Stimulated activated CD4-positive, alpha-beta T cell treated with anti-CD3 and anti-CD28 coated beads, TNF-alpha, amount 100 ng/mL, for 1 hour (primary cell): Measurements from ENCODE around the gene ADCY5.

Source experiments
- DNase-seq, 3 donors: peaks; one replicate each; pipeline ENCODE4 v3.0.0-alpha.2; 2020; ENCODE audit warnings: low read depth in 3 of 3, low spot score in 1 of 3

ADCY5 gene

GRCh38 chr3:123371426-123371825 lies 77.5 kb downstream of the ADCY5 start:
- DNase-seq = no peak

DNA sequence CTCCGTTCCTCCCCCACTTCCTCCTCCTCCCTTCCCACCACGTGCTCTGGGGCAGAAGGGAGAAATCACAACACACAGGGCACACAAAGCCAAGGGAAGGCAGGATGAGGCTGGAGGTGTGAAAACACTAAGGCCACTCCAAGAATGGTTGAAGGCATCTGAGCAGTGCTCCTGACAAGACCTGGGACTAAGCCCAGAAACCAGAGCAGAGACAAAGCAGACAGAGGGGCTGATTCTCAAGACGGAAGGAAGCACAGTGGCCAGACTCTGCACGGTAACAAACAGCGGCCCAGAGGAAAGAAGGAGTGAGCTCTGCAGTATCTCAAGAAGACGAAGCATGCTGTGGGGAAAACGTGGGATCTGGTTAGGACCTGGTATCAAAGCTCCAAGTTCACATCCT lies 78.1 kb downstream of the ADCY5 start:
- no peak for DNase-seq

GRCh38 chr3:123369085-123369484 lies 79.8 kb downstream of the ADCY5 start:
- no peak for DNase-seq

GRCh38 chr3:123367467-123368154 lies 81.3 kb downstream of the ADCY5 start:
- no peak for DNase-seq

DNA sequence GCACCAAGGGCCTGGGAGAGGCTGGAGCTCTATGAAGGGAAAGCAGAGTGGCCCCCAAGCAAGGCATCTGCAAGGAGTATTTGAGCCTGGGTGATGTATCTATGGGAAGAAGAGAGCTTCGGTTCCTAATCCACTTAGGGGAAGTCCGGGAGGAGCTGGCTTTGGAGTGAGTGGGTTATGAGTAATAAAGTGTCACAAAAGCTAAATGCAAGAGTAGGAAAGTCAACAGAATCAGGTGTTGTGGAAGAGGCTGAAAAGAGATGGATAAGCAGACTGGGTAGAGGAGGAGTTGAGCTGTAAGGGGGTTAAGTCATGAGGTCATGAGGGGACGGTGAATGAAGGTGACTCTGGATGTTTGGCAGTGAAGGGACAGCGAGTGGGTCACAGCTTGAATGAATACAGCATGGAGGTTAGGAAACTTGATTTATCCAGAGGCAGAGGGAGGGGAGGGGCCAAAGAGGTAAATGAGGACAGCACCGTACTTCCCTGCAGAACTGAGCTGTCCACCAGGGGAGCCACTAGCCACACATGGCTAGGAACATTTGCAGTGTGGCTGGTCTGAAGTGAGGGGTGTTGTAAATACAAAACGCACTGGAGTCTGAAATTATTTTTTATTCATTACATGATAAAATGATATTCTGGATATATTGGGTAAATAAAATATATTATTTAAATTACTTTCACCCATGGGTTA lies 83.3 kb downstream of the ADCY5 start:
- no peak for DNase-seq

DNA sequence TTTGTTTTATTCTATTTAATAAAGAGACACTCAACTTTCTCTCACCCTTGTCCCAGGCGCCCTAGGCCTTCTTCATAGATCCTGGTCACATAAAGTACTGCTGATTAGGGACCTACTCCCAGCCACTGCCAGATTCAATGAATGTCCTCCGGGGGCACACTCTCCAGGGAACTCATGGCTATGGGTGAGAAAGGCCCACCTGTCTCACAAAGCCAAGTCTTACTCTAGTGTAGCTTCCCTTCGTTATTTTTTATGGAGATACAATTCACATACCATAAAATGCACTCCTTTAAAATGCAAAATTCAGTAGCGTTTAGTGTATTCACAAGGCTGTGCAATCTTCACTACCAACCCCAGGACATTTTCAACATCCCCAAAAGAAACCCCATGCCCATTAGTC lies 87.8 kb downstream of the ADCY5 start:
- DNase-seq = no peak

GRCh38 chr3:123357275-123357674 lies 91.6 kb downstream of the ADCY5 start:
- no peak for DNase-seq

- no peak for DNase-seq
Measured at GRCh38 chr3:123353850-123354233, 95.0 kb downstream of the ADCY5 start.

DNA sequence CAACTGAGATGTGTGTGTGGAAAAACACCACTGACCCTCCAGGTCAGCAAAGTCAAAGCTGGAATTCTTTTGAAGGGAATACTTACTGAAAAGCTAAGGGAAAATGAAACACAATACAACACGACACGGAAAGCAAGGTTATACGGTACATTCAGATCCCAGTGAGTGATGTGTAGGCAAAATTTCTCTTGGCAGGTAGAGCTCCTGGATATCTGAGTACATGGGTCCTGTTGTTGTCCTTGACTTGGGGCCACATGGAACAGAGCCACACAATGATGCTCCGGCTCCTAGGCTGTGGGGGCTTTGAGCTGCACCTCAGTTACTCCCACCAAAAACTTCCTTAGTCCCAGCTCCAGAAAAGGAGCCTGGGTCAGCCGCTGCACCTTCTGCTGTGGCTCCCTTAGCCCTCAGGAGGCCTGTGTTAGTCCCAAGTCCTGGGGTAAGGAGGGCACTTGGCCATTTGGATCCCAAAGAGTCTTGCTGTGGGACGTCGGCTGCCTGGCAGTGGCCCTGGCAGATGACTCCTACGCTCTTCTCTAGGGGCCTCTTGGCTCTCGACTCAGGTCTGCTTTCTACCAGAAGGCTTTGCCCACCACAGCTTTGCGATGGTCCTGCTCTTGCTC lies 95.6 kb downstream of the ADCY5 start:
- DNase-seq = no peak

GRCh38 chr3:123352134-123352554 lies 96.7 kb downstream of the ADCY5 start:
- no peak for DNase-seq

GRCh38 chr3:123351501-123351900 lies 97.4 kb downstream of the ADCY5 start:
- no peak for DNase-seq

DNA sequence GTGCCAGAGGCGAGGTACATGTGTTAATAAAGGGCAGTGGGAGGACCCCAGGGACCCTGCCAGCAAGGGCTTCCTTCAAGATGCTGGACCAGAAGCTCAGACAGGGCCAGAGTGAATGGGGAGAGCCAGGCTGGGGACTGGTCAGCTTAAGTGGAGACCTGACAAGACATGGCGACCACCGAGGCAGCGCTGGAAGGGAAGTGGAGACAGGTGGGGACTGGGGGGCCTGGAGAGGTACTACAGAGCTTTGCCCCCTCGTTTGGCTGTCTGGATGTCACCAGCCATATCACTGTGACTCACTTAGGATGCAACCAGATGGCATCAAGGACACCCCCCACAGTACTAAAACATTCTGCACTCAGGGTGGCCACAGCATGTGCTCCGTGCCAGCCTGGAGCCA lies 97.9 kb downstream of the ADCY5 start:
- no peak for DNase-seq

DNA sequence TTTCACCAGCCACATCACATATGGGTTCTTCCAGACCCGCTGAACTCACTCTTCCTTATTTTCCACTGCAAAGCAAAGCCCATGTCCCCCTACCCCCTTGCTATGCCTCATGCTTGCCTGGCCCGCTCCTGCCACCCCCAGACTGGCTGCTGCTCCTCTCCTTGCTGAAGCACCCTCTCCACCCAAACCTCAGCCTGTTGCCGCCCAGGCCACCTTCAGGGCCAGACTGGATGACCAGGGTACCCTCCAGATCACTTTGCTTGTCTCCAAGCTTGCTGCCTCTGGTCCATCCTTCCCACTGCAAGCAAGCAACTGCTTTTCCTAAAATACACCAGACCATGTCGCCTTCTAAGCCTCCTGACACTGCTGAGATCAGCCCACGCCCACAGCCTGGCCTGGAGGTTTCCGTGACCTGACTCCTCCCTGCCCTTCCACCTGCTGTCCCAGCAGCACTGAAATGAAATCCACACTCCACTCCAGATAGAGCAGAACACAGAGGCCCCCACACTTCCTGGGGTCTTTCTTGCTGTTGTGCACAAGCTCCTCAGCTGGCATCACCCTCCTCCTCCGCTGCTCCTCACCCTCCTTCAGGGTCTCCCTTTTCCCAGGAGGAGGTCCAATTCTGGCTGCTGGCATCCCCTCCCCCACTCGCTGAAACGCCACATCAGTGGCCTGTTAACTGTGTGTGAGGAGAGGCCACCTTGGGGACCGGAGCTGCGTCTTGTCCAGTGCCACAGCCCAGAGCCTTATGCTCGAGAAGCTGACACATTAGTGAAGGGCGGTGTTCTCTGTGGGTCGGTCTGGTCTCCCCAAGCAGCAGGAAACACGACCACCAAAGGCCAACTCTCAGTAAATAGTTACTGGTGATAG lies 99.1 kb downstream of the ADCY5 start:
- no peak for DNase-seq

DNA sequence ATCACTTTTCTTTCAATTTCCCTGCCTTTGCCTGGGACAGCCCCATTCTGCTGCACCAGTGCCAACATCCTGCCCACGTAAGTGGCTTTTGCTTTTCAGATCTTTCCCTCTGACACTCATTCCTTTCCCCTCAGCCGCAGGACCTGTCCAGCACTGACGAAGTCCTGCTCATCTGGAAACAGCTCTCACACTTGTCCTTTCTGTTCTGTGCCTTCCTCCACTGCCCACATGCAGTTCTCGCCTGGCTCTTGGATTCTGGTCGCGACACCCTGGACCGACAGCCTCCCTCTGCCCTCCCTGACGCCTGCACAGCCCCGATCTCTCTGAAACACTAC lies 99.7 kb downstream of the ADCY5 start:
- DNase-seq = no peak

DNA sequence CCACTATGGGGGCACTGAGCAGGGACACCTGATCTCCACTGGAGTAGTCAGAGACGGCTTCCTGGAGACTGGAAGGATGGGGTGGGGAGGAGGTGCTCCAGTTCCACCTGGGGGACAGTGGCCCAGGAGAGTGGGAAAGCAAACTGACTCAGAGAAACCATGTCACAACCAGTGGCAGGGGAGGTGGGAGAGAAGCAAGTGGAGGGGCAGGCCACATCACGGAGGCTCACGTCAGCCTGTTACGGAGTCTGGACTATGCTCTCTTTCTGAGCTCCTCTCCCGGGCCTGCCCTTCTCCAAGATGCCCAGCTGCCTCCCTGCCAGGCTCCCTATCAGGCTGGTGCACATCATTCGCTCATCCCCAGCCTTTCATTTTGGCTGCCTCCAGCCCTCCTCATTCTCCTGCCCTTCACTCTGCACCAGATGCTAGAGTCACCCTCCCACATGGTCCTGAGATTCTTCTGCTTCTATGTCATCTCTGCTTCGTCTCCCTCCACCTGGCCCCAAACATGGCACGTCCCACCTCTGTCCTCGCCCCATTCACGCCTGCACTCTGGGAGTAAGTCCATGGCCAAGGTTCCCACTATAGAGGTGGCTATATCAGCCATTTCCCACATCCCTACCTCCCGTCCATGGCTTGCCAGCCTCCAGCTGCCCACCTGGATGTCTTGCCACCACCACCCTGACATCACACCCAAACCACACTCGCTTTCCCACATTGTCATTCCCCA lies 100.3 kb downstream of the ADCY5 start:
- no peak for DNase-seq

DNA sequence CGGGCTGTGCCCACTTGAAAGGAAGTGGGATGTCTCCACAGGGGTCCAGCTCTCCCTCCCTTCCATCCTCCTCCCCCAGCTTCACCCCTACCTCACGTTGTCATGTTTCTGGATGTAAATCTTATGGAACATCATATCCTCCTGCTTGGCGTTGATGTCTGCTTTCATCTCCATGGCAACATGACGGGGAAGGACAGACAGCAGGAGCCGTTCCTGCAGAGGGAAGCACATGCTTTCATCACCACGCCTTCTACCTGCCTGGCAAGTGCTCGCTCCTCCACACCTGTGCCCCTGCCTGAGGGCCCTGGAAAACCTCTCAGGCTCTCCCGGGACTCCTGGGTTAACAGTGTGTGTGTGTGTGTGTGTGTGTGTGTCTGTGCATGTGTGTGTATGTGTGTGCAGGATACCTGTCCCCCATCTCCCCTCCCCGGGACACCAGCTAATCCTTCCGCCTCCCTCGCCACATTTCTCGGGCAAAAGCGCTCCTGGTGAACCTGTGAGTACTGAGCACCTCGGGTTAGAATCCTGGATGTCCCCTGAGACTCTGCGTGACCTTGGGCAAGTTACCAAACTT lies 101.1 kb downstream of the ADCY5 start:
- no peak for DNase-seq

DNA sequence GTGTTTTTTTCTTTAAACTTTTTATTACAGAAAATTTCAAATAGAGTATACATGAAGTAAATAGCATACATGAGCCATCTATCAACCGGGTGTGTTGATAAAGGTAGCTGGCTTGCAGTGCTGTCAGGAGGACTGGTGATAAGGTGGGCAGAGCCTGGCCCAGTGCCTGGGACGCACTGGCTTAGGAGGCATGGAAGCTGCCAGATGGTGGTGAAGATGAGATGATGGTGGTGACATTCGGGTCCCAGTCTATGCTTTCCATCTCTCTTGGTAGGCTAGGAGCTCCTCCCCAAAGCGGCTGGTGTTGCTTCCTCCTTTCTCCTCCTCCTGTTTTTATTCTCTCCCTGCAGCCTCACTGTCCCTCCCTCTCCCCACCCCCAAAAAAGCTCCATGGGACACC lies 101.7 kb downstream of the ADCY5 start:
- DNase-seq = no peak

- no peak for DNase-seq
Measured at GRCh38 chr3:123346021-123346420, 102.9 kb downstream of the ADCY5 start.

GRCh38 chr3:123344907-123345594 lies 103.8 kb downstream of the ADCY5 start:
- no peak for DNase-seq
